ENCODE results near the gene SLC5A9. TPM values are rescaled to one million over a fixed set of nuclear protein-coding genes. Genes with fewer than 3 reads are reported as not detected.

Gene SLC5A9
- total RNA-seq, 1 experiment from 2014 or later, result not detected

DNA sequence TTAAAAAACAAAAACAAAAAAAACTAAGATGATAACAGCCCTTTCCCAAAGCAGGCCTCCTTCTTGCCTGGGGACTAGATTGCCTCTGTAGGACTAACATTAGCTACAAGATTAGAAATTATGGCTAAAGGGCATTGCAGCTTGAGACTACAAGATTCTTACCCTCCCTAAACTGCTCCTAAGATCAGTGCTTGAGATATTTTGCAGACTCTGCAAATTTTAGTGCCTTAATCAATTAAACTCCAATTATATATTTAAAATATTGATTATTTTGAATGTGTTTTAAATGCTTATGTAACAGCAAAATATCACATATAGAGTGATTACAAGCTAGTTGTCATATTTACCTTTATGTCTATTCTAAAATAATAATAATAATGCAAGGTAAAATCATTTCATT lies 47.4 kb upstream of the SLC5A9 start:
- H2BK12ac ChIP-seq (ENCODE audit: insufficient read length, low read depth, low read length), result no peak overlapping the region
- H4K20me1 ChIP-seq (ENCODE audit: control insufficient read depth, insufficient read depth, insufficient read length), result no peaks in the 10 kb centered on the region
- no peak overlapping the region for H2BK120ac ChIP-seq (ENCODE audit: low read depth, low read length, poor library complexity, severe bottlenecking)
- no peak overlapping the region for H3K14ac ChIP-seq (ENCODE audit: insufficient read depth, low read length)
- no peaks in the 10 kb centered on the region for H3K4me1 ChIP-seq (ENCODE audit: insufficient read depth, low read length)
- no peak overlapping the region for H3K27ac Mint-ChIP-seq
- TF ChIP-seq, protein P1, sequence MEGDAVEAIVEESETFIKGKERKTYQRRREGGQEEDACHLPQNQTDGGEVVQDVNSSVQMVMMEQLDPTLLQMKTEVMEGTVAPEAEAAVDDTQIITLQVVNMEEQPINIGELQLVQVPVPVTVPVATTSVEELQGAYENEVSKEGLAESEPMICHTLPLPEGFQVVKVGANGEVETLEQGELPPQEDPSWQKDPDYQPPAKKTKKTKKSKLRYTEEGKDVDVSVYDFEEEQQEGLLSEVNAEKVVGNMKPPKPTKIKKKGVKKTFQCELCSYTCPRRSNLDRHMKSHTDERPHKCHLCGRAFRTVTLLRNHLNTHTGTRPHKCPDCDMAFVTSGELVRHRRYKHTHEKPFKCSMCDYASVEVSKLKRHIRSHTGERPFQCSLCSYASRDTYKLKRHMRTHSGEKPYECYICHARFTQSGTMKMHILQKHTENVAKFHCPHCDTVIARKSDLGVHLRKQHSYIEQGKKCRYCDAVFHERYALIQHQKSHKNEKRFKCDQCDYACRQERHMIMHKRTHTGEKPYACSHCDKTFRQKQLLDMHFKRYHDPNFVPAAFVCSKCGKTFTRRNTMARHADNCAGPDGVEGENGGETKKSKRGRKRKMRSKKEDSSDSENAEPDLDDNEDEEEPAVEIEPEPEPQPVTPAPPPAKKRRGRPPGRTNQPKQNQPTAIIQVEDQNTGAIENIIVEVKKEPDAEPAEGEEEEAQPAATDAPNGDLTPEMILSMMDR (conservative IDR thresholded peaks at IDR 0.05), result no peak
- no peak overlapping the region for H3T11ph ChIP-seq (ENCODE audit: low read length)
- no peak overlapping the region for H2AFZ ChIP-seq (ENCODE audit: low read length)
- H3K79me1 ChIP-seq (ENCODE audit: insufficient read depth, low read depth, low read length, poor library complexity, severe bottlenecking), result no peaks in the 10 kb centered on the region
- no peak for DNase-seq
- no peak overlapping the region for H4K8ac ChIP-seq (replicated peaks; ENCODE audit: insufficient read length, low read depth, low read length)
- H3K4me2 ChIP-seq (ENCODE audit: insufficient read depth, insufficient read length, low read length), result no peak overlapping the region
- H2AK5ac ChIP-seq (ENCODE audit: insufficient read length, low read length), result no peak overlapping the region
- peaks cover 0 to 6% (median 4%) of the 10 kb centered on the region in 3 experiments; a peak in 4 of 7 replicates for H3K36me3 Mint-ChIP-seq (ENCODE audit: insufficient read depth in 1 of 3, low read depth in 3 of 3)
- no peak overlapping the region for H3K9ac ChIP-seq (ENCODE audit: extremely low read depth, insufficient read length, low read length)
- no peak overlapping the region for H2BK5ac ChIP-seq (ENCODE audit: insufficient read length, low read length)
- no peak overlapping the region for H3K27ac ChIP-seq (ENCODE audit: insufficient read length, low read depth, low read length)
- no peak overlapping the region for H3K4ac ChIP-seq (ENCODE audit: low read depth, low read length)
- H4K5ac ChIP-seq (ENCODE audit: insufficient read length, low read depth, low read length), result no peak overlapping the region
- H3K23ac ChIP-seq (ENCODE audit: insufficient read length, low read depth, low read length), result no peak overlapping the region
- H3K79me2 ChIP-seq (ENCODE audit: insufficient read depth, low read length), result no peaks in the 10 kb centered on the region
- peaks cover 4% of the 10 kb centered on the region; the same call in 1 of the 2 replicates for H3K27me3 Mint-ChIP-seq (ENCODE audit: low read depth)
- H3K27me3 ChIP-seq (ENCODE audit: insufficient read depth, low read length), result no peaks in the 10 kb centered on the region
- H4K91ac ChIP-seq (ENCODE audit: insufficient read length, low read depth, low read length), result no peak overlapping the region
- H3K9me3 Mint-ChIP-seq, result peaks cover 20% of the 10 kb centered on the region in 2 experiments; a peak in 4 of 5 replicates
- H3K4me1 Mint-ChIP-seq, result peaks cover 0 to 4% of the 10 kb centered on the region in 2 experiments; a peak in 2 of 4 replicates
- no peak overlapping the region for H2BK20ac ChIP-seq (ENCODE audit: low read depth, low read length, poor library complexity, severe bottlenecking)
- no peak overlapping the region for H2BK15ac ChIP-seq (ENCODE audit: low read depth, low read length)
- no peak overlapping the region for H3K18ac ChIP-seq (ENCODE audit: insufficient read length, low read depth, low read length)
- H3K4me3 Mint-ChIP-seq, result no peak overlapping the region
- H3K56ac ChIP-seq (ENCODE audit: insufficient read length, low read depth, low read length), result no peak overlapping the region
- H3K23me2 ChIP-seq (ENCODE audit: insufficient read length, low read depth, low read length, poor library complexity, severe bottlenecking), result no peaks in the 10 kb centered on the region
- no peaks in the 10 kb centered on the region for H3K9me3 ChIP-seq (ENCODE audit: control insufficient read depth, low read depth, low read length)

Data from H9 (cell line).